H1 (cell line): Measurements from ENCODE around the gene GPR37. TPM values are rescaled to one million over a fixed set of nuclear protein-coding genes. Genes with fewer than 3 reads are reported as not detected.

Source experiments
- CTCF ChIA-PET: fragments of 300-600 bp; sonication (Branson Sonifier 250); formaldehyde crosslinking; loops from one replicate; lab custom pipeline; 2021; ENCODE audit not compliant: partially characterized antibody; lab: Charles Lee
- POLR2A ChIA-PET: fragments of 300-600 bp; sonication (Branson Sonifier 250); formaldehyde crosslinking; loops from one replicate; lab custom pipeline; 2021; ENCODE audit warnings: inconsistent platforms; ENCODE audit not compliant: partially characterized antibody; lab: Charles Lee
- DNase-seq, 2 experiments: peaks; one replicate each; pipeline versions ENCODE4 v3.0.0 to v3.0.0-alpha.2; 2010 to 2022; ENCODE audit warnings: low spot score in 2 of 2, low read depth in 1 of 2, mixed read lengths in 1 of 2
- FAIRE-seq: peaks from 2 replicates; lab custom pipeline; 2011; peaks lifted over from hg19 to GRCh38; lab: Jason Lieb, UNC
- H2AFZ ChIP-seq: 2 replicates; pipeline ENCODE4 v1.8.1; 2012; ENCODE audit warnings: low read length, inconsistent platforms
- H2AK5ac ChIP-seq: 2 replicates; pipeline ENCODE4 v1.6.1; 2013; ENCODE audit warnings: low read depth, low read length
- H2BK120ac ChIP-seq: replicated peaks from 2 replicates; pipeline ENCODE3; 2013; ENCODE audit warnings: low read depth, low read length, inconsistent platforms
- H2BK12ac ChIP-seq: 2 replicates; pipeline ENCODE4 v1.6.1; 2013; ENCODE audit warnings: low read depth, low read length
- H2BK15ac ChIP-seq: 2 replicates; pipeline ENCODE4 v1.6.1; 2013; ENCODE audit warnings: low read length
- H2BK20ac ChIP-seq: 2 replicates; pipeline ENCODE4 v1.6.1; 2013; ENCODE audit warnings: low read length
- H2BK5ac ChIP-seq: 2 replicates; pipeline ENCODE4 v1.6.1; 2013; ENCODE audit warnings: low read depth, low read length
- H3K14ac ChIP-seq: 2 replicates; pipeline ENCODE4 v1.6.1; 2013; ENCODE audit warnings: inconsistent platforms; ENCODE audit not compliant: insufficient read length
- H3K18ac ChIP-seq: 2 replicates; pipeline ENCODE4 v1.6.1; 2013; ENCODE audit warnings: low read length; ENCODE audit errors: extremely low read depth
- H3K23ac ChIP-seq: 2 replicates; pipeline ENCODE4 v1.6.1; 2013; ENCODE audit warnings: inconsistent platforms; ENCODE audit not compliant: insufficient read length
- H3K23me2 ChIP-seq: 2 replicates; pipeline ENCODE4 v1.6.1; 2013; ENCODE audit warnings: low read depth, low read length
- H3K27ac ChIP-seq: 2 replicates; pipeline ENCODE4 v1.6.1; 2011; ENCODE audit warnings: low read depth, low read length, inconsistent platforms
- H3K27me3 ChIP-seq, 4 experiments: replicated peaks in 1 of 4; 1 replicate in 1 of 4; 2 replicates in 3 of 4; pipeline versions ENCODE4 v1.6.1 to v1.8.1; 2011 to 2013; ENCODE audit warnings: low read length in 3 of 4, mild to moderate bottlenecking in 3 of 4, inconsistent platforms in 2 of 4, mixed read lengths in 2 of 4, moderate library complexity in 1 of 4; ENCODE audit not compliant: control insufficient read depth in 3 of 4, insufficient read depth in 3 of 4; ENCODE audit errors: extremely low read depth in 1 of 4
- H3K36me3 ChIP-seq, 4 experiments: 2 replicates each; pipeline versions ENCODE4 v1.6.1 to v1.8.1; 2011 to 2013; ENCODE audit warnings: mild to moderate bottlenecking in 4 of 4, low read length in 3 of 4, moderate library complexity in 2 of 4, control low read depth in 1 of 4, inconsistent platforms in 1 of 4; ENCODE audit not compliant: insufficient read depth in 4 of 4, control insufficient read depth in 2 of 4
- H3K4ac ChIP-seq: replicated peaks from 2 replicates; pipeline ENCODE3; 2013; ENCODE audit warnings: low read length, low read depth, mixed read lengths, inconsistent platforms; ENCODE audit not compliant: insufficient read length
- H3K4me1 ChIP-seq, 4 experiments: replicated peaks in 1 of 4; 1 replicate in 1 of 4; 2 replicates in 3 of 4; pipeline versions ENCODE4 v1.6.1 to v1.8.1; 2011 to 2013; ENCODE audit warnings: low read length in 3 of 4, inconsistent platforms in 2 of 4, mixed read lengths in 1 of 4; ENCODE audit not compliant: insufficient read depth in 4 of 4, control insufficient read depth in 3 of 4
- H3K4me2 ChIP-seq, 2 experiments: 2 replicates each; pipeline versions ENCODE4 v1.6.1 to v1.8.1; 2011 to 2013; ENCODE audit warnings: low read depth in 2 of 2, low read length in 2 of 2, control low read depth in 1 of 2, inconsistent platforms in 1 of 2, mild to moderate bottlenecking in 1 of 2; ENCODE audit not compliant: insufficient read depth in 1 of 2
- H3K4me3 ChIP-seq, 4 experiments: fragments of 200-600, 300-600 bp in 1 of 4; sonication (generic), shearing (Covaris generic), sonication (Bioruptor Twin) in 1 of 4; 2 replicates each; pipeline versions ENCODE4 v1.5.1 to v1.8.1; 2011 to 2016; ENCODE audit warnings: low read length in 4 of 4, low read depth in 3 of 4, control low read depth in 2 of 4, inconsistent platforms in 2 of 4, mild to moderate bottlenecking in 2 of 4, mixed read lengths in 1 of 4, moderate library complexity in 1 of 4; ENCODE audit not compliant: insufficient read depth in 2 of 4; ENCODE audit errors: extremely low read depth in 1 of 4
- H3K56ac ChIP-seq: replicated peaks from 2 replicates; pipeline ENCODE3; 2013; ENCODE audit warnings: low read depth, mild to moderate bottlenecking, mixed read lengths, low read length, inconsistent platforms; ENCODE audit not compliant: insufficient read length
- H3K79me1 ChIP-seq: 2 replicates; pipeline ENCODE4 v1.6.1; 2013; ENCODE audit warnings: low read depth, low read length, control low read depth
- H3K79me2 ChIP-seq, 2 experiments: 2 replicates each; pipeline versions ENCODE4 v1.6.1 to v1.8.1; 2012 to 2013; ENCODE audit warnings: low read length in 2 of 2, mild to moderate bottlenecking in 2 of 2, inconsistent platforms in 1 of 2; ENCODE audit not compliant: insufficient read depth in 2 of 2, control insufficient read depth in 1 of 2
- H3K9ac ChIP-seq, 4 experiments: replicated peaks in 1 of 4; 1 replicate in 1 of 4; 2 replicates in 3 of 4; pipeline versions ENCODE4 v1.6.1 to v1.8.1; 2011 to 2013; ENCODE audit warnings: low read depth in 3 of 4, low read length in 3 of 4, control low read depth in 2 of 4, mild to moderate bottlenecking in 2 of 4, moderate library complexity in 2 of 4, inconsistent platforms in 1 of 4; ENCODE audit errors: extremely low read depth in 1 of 4
- H3K9me3 ChIP-seq, 2 experiments: 2 replicates each; pipeline versions ENCODE4 v1.6.1 to v1.8.1; 2012 to 2013; ENCODE audit warnings: mild to moderate bottlenecking in 2 of 2, moderate library complexity in 2 of 2, control low read depth in 1 of 2, inconsistent platforms in 1 of 2, low read depth in 1 of 2, low read length in 1 of 2, mixed read lengths in 1 of 2; ENCODE audit not compliant: insufficient read depth in 2 of 2
- H4K20me1 ChIP-seq, 2 experiments: replicated peaks in 1 of 2; 2 replicates each; pipeline versions ENCODE3 to v1.8.1; 2011 to 2013; ENCODE audit warnings: inconsistent platforms in 2 of 2, low read length in 2 of 2, mild to moderate bottlenecking in 1 of 2; ENCODE audit not compliant: insufficient read depth in 2 of 2, control insufficient read depth in 1 of 2
- H4K5ac ChIP-seq: 2 replicates; pipeline ENCODE4 v1.6.1; 2013; ENCODE audit warnings: low read length, low read depth, mixed read lengths, inconsistent platforms; ENCODE audit not compliant: insufficient read length
- H4K8ac ChIP-seq: 2 replicates; pipeline ENCODE4 v1.8.0; 2013; ENCODE audit warnings: mild to moderate bottlenecking, moderate library complexity, low read length, inconsistent platforms; ENCODE audit not compliant: insufficient read depth; ENCODE audit errors: extremely low read depth
- H4K91ac ChIP-seq: replicated peaks from 2 replicates; pipeline ENCODE3; 2013; ENCODE audit warnings: low read length, mixed read lengths, inconsistent platforms; ENCODE audit not compliant: insufficient read length
- BCL11A ChIP-seq, 2 experiments: IDR thresholded peaks; one replicate each; pipeline ENCODE4 v1.6.1; 2011; ENCODE audit warnings: low read depth in 2 of 2, low read length in 2 of 2, mild to moderate bottlenecking in 2 of 2
- CEBPB ChIP-seq: IDR thresholded peaks from 2 replicates; pipeline ENCODE4 v1.6.1; 2012; ENCODE audit warnings: low read depth, low read length
- POLR2AphosphoS5 ChIP-seq: IDR thresholded peaks from 2 replicates; pipeline ENCODE4 v1.6.1; 2011; ENCODE audit warnings: low read depth, low read length
- POU5F1 ChIP-seq: IDR thresholded peaks from 2 replicates; pipeline ENCODE4 v1.6.1; 2011; ENCODE audit warnings: low read depth, mild to moderate bottlenecking, low read length, moderate library complexity
- SIX5 ChIP-seq: IDR thresholded peaks from 2 replicates; pipeline ENCODE4 v1.6.1; 2011; ENCODE audit warnings: mild to moderate bottlenecking, low read depth, low read length
- WGBS, 2 experiments: shearing (Covaris generic) in 1 of 2; methylation state at CpG; one replicate each; pipeline versions ENCODE4 v1.1.6 to v1.1.7; 2013 to 2015; ENCODE audit warnings: low lambda C conversion rate in 2 of 2, mixed read lengths in 2 of 2, inconsistent platforms in 1 of 2, low coverage in 1 of 2, missing lambda C conversion rate in 1 of 2; ENCODE audit not compliant: insufficient replicate concordance in 2 of 2, insufficient coverage in 1 of 2, insufficient read length in 1 of 2; ENCODE audit errors: extremely low coverage in 1 of 2, missing lambda C conversion rate in 1 of 2; 5-methylcytosine and 5-hydroxymethylcytosine counted together
- polyA plus RNA-seq, 7 experiments: library from polyadenylated mRNA; depleted of rRNA in 3 of 7; stranded (reverse) in 5 of 7; unstranded in 2 of 7; fragments of >200 nt in 5 of 7; fragments of 200-250 nt in 2 of 7; gene quantifications; 1 replicate in 5 of 7; 2 replicates in 1 of 7; 4 replicates in 1 of 7; pipeline versions ENCODE4 v1.2.1 to v1.2.3, GENCODE V29; 2011 to 2013; ENCODE audit warnings: missing spikeins in 2 of 7, mixed read lengths in 2 of 7
- total RNA-seq: library from RNA; stranded (reverse); fragmentation: NEBNext Ultra II Directional; extraction: Animal tissue kit (Norgen Biotek cat#: 25700); gene quantifications from 2 replicates; pipeline ENCODE4 v1.2.1, GENCODE V29; 2021

The GPR37 gene
- total and polyA plus RNA-seq, 2 of the 8 experiments (the other 6 are each of a cell fraction or from before 2014, with no cell fraction given) = 1.5 to 17.4 TPM

DNA sequence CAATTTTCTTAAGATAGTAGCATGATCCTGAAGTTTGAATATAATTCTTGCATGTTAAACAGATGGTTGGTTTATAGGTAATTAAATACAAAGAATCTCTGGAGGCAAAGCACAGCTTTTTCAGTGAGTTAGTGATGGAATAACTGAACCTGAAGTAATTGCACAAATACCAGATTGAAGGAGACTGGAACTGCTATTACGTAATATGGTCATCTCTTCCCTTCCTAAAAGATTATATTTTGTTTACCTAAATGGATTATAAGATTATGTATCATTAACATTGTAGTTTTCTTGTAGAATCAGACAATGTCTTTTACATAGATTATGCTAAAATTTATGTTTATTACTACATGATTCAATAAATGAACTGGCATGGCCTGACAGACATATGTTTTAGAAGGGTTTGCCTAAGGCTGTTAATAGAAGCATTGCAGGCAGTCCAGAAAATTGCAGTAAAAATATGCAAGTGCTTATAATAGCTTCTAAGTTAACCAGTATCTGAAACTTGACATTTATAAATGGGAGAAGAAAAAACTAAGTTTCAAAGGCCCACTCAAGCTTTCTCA, 35.8 kb upstream of the GPR37 start:
- H3K36me3 ChIP-seq = no peaks in the 10 kb centered on the region
- H3K27ac ChIP-seq = no peak overlapping the region
- POLR2A ChIA-PET = no interaction called here
- H3K27me3 ChIP-seq = no peaks in the 10 kb centered on the region
- H3K9me3 ChIP-seq = no peaks in the 10 kb centered on the region
- H2BK12ac ChIP-seq = no peak overlapping the region
- TF ChIP-seq SIX5 (no peak), CEBPB (0 out of 2 replicates have a peak, but pooled peaks have one; percentile 18), POLR2AphosphoS5 (no peak), POU5F1 (no peak), BCL11A (IDR thresholded peaks at IDR 0.05; ENCODE audit: low read depth in 2 of 2, low read length in 2 of 2) (no peak)
- H3K14ac ChIP-seq = no peak overlapping the region
- no peak overlapping the region for H3K23ac ChIP-seq
- no peak overlapping the region for H3K18ac ChIP-seq
- H3K4me3 ChIP-seq = no peak overlapping the region
- no peaks in the 10 kb centered on the region for H3K23me2 ChIP-seq
- H2BK120ac ChIP-seq = no peak overlapping the region
- no peaks in the 10 kb centered on the region for H3K79me2 ChIP-seq
- WGBS, 2 experiments = 83% methylated on average over 1 of the region's 1 CpG; no CpG with 5 or more reads in 1 of the 2 experiments
- peaks cover 0 to 2% (median 0%) of the 10 kb centered on the region in 4 experiments; a peak in 1 of 7 replicates for H3K4me1 ChIP-seq
- no peak overlapping the region for H3K56ac ChIP-seq
- H2BK5ac ChIP-seq = no peak overlapping the region
- no peak overlapping the region for H3K4me2 ChIP-seq
- CTCF ChIA-PET = interaction anchor here (0.9 kb wide), 1 partner anchor 647 kb away, joined by 3 read pairs; no protein-coding TSS in a partner anchor
- FAIRE-seq (no peak), DNase-seq (no peak)
- no peak overlapping the region for H4K5ac ChIP-seq
- H3K79me1 ChIP-seq = no peaks in the 10 kb centered on the region
- no peak overlapping the region for H3K9ac ChIP-seq
- no peak overlapping the region for H4K91ac ChIP-seq
- H2AK5ac ChIP-seq = no peak overlapping the region
- no peak overlapping the region for H2BK15ac ChIP-seq
- H4K8ac ChIP-seq = no peak overlapping the region
- no peak overlapping the region for H3K4ac ChIP-seq
- H2AFZ ChIP-seq = no peak overlapping the region
- no peaks in the 10 kb centered on the region for H4K20me1 ChIP-seq
- H2BK20ac ChIP-seq = no peak overlapping the region
